GM19035 (cell line): ENCODE measurements around the gene OR51B4.
"Not testable (repeated sequence)": the region's sequence is repeated elsewhere in the genome, so short reads cannot be mapped to it uniquely, and the experiment has no call there.

Source experiments
- ATAC-seq: cut with Tn5 transposase; IDR thresholded peaks from one replicate; pipeline ENCODE4 v1.9.1; 2021; ENCODE audit not compliant: unreplicated experiment

The OR51B4 gene

GRCh38 chr11:5294342-5294995 is 7.3 kb downstream of the OR51B4 start:
- not testable (repeated sequence) for ATAC-seq

- ATAC-seq: no peak
Observed at GRCh38 chr11:5293028-5293427, 8.7 kb downstream of the OR51B4 start.

GRCh38 chr11:5291207-5291838 is 10.4 kb downstream of the OR51B4 start:
- peak; percentile 90 for ATAC-seq

- no peak for ATAC-seq
Observed at GRCh38 chr11:5290106-5290505, 11.6 kb downstream of the OR51B4 start.

GRCh38 chr11:5289696-5290095 is 12.1 kb downstream of the OR51B4 start:
- ATAC-seq: no peak

- no peak for ATAC-seq
Observed at GRCh38 chr11:5288906-5289550, 12.7 kb downstream of the OR51B4 start.

GRCh38 chr11:5288108-5288905 is 13.4 kb downstream of the OR51B4 start:
- ATAC-seq: no peak

- no peak for ATAC-seq
Observed at GRCh38 chr11:5286901-5287300, 14.8 kb downstream of the OR51B4 start.

- no peak for ATAC-seq
Observed at GRCh38 chr11:5286351-5286750, 15.4 kb downstream of the OR51B4 start.

- ATAC-seq: no peak
Observed at GRCh38 chr11:5285703-5286340, 15.9 kb downstream of the OR51B4 start.

- no peak for ATAC-seq
Observed at GRCh38 chr11:5284637-5285036, 17.1 kb downstream of the OR51B4 start.

- no peak for ATAC-seq
Observed at GRCh38 chr11:5283882-5284281, 17.9 kb downstream of the OR51B4 start.

GRCh38 chr11:5283086-5283485 is 18.7 kb downstream of the OR51B4 start:
- ATAC-seq: no peak

- ATAC-seq: no peak
Observed at GRCh38 chr11:5282628-5283027, 19.1 kb downstream of the OR51B4 start.

- ATAC-seq: no peak
Observed at GRCh38 chr11:5281596-5281995, 20.1 kb downstream of the OR51B4 start.

- peak; percentile 90 for ATAC-seq
Observed at GRCh38 chr11:5280582-5281102, 21.1 kb downstream of the OR51B4 start.

- no peak for ATAC-seq
Observed at GRCh38 chr11:5279471-5280090, 22.2 kb downstream of the OR51B4 start.

- ATAC-seq: peak; percentile 61
Observed at GRCh38 chr11:5277807-5278382, 23.9 kb downstream of the OR51B4 start.

GRCh38 chr11:5276697-5277096 is 25.0 kb downstream of the OR51B4 start:
- no peak for ATAC-seq
